ENCODE measurements around the gene LFNG. TPM values are rescaled to one million over a fixed set of nuclear protein-coding genes. Genes with fewer than 3 reads are reported as not detected.
A peak's percentile ranks its signal among the peaks of the same experiment; 100 is the strongest.

LFNG gene
- polyA plus RNA-seq, 2 of the 4 experiments (the other 2 are of a cell fraction): 2.3 to 7.3 TPM

DNA sequence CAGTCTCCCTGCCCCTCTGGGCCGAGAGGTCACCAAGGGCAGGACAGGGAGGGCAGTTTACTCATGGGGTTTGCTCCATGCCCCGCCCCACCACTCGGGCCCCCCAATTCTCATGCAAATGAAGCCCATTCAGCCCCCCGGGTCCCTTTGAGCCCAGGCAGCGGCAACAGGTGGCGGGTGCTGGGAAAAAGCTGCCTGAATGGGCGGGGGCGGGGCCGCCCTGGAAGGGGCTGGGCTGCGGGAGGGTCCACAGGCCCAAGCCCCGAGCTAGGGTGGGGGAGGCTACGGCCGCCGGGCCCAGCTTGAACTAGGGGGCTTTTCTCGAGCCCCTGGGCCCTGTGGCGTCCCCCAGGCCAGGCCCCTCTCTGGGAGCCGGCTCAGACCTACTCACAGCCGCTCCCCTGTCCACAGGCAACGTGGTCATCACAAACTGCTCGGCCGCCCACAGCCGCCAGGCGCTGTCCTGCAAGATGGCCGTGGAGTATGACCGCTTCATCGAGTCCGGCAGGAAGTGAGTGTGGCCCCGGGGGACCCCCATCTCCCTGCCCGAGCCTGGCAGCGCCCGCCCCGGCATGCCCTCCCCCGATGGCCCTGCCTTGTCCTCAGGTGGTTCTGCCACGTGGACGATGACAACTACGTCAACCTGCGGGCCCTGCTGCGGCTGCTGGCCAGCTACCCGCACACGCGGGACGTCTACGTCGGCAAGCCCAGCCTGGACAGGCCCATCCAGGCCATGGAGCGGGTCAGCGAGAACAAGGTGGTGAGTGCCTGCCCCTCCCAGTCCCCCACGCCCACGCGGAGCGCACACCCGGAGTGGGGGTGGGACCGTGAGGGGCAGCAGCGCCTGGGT is 5.5 kb downstream of the LFNG start:
- CTCF ChIA-PET: interaction anchor here (0.7 to 2.2 kb wide), 2 partner anchors 47 to 56 kb away, joined by 3 to 9 read pairs; no protein-coding TSS in a partner anchor
- peak overlapping the region; percentile 81 to 95 for H3K27ac ChIP-seq
- peaks cover 97% of the 10 kb centered on the region for H3K4me1 ChIP-seq

GRCh38 chr7:2525658-2526630 is 6.4 kb downstream of the LFNG start:
- no peak overlapping the region for H3K4me3 ChIP-seq
- peak overlapping the region; percentile 10 to 95; a peak in 4 of 6 replicates for H3K27ac ChIP-seq
- TF ChIP-seq CBX8 (IDR thresholded peaks at IDR 0.05) (no peak), NR3C1 (IDR thresholded peaks at IDR 0.05) (no peak), HOXA7 (CRISPR knock-in tag; IDR thresholded peaks at IDR 0.05) (no peak), MAZ (IDR thresholded peaks at IDR 0.05; ENCODE audit: borderline replicate concordance, low read depth, low read length) (no peak), ZNF302 (CRISPR knock-in tag; IDR thresholded peaks at IDR 0.05) (no peak), ESRRA (IDR thresholded peaks at IDR 0.05; ENCODE audit: borderline replicate concordance, low read length) (no peak), MAFK (IDR thresholded peaks at IDR 0.05; ENCODE audit: partially characterized antibody) (no peak), BCL3 (IDR thresholded peaks at IDR 0.05) (no peak), GATA3 (IDR thresholded peaks at IDR 0.05; ENCODE audit: borderline replicate concordance) (no peak), SMC3 (IDR thresholded peaks at IDR 0.05) (no peak), ZC3H11A (IDR thresholded peaks at IDR 0.05) (no peak), RNF2 (IDR thresholded peaks at IDR 0.05; ENCODE audit: borderline replicate concordance, low read depth) (no peak), PHF8 (IDR thresholded peaks at IDR 0.05; ENCODE audit: borderline replicate concordance, low read depth) (no peak), FOSB (CRISPR knock-in tag; IDR thresholded peaks at IDR 0.05) (no peak), MYC (IDR thresholded peaks at IDR 0.05; ENCODE audit: borderline replicate concordance, low read length) (no peak), POLR2A (IDR thresholded peaks at IDR 0.05; ENCODE audit: low read length) (no peak), TP53 (CRISPR knock-in tag; IDR thresholded peaks at IDR 0.05) (no peak), TFCP2L1 (CRISPR knock-in tag; IDR thresholded peaks at IDR 0.05) (no peak), PBX3 (IDR thresholded peaks at IDR 0.05) (no peak), EHMT2 (IDR thresholded peaks at IDR 0.05; ENCODE audit: low read depth) (no peak)
- DNase-seq (ENCODE audit: low read depth in 1 of 2, low spot score in 1 of 2) (peak in 1 of 2 experiments; percentile 53), ATAC-seq (peak in 1 of 2 experiments; percentile 47; a peak in 3 of 6 replicates), FAIRE-seq (no peak)
- no peak overlapping the region for H3K4me2 ChIP-seq
- CTCF ChIA-PET: interaction anchor here (0.8 to 2.2 kb wide), 5 partner anchors 13 to 58 kb away, joined by 3 to 9 read pairs (median 3); no protein-coding TSS in a partner anchor
- H3K9me3 ChIP-seq: no peaks in the 10 kb centered on the region
- 82% methylated on average over 13 of the region's 36 CpGs for WGBS (ENCODE audit: missing lambda C conversion rate)
- POLR2A ChIA-PET: no interaction called here
- H3K4me1 ChIP-seq: peaks cover 100% of the 10 kb centered on the region

More for the DNA sequence above, 5.5 kb downstream of the LFNG start:
- 85% methylated on average over 26 of the region's 53 CpGs for WGBS (ENCODE audit: missing lambda C conversion rate)
- POLR2A ChIA-PET: no interaction called here
- no peak for TF ChIP-seq RNF2 (IDR thresholded peaks at IDR 0.05; ENCODE audit: borderline replicate concordance, low read depth)
- TF ChIP-seq KDM1A (IDR thresholded peaks at IDR 0.05; ENCODE audit: low read depth): no peak
- TF ChIP-seq JUNB (IDR thresholded peaks at IDR 0.05): no peak
- no peak for ATAC-seq
- FAIRE-seq: no peak
- Histone ChIP-seq H3K4me3 (no peak overlapping the region), H3K9me3 (no peaks in the 10 kb centered on the region), H3K4me2 (peak overlapping the region; percentile 99; the same call in 2 of the 3 replicates)
- DNase-seq (ENCODE audit: low read depth in 1 of 2, low spot score in 1 of 2): no peak
